IMR-90 (cell line): ENCODE measurements around the gene RHOT2.

ENCODE experiments used
- CHD1 ChIP-seq: IDR thresholded peaks from 2 replicates; pipeline ENCODE4 v1.6.1; 2012; ENCODE audit warnings: low read depth, low read length, improper control_type of control experiment
- FOS ChIP-seq: fragments of 150-350 bp; IDR thresholded peaks from 2 replicates; pipeline ENCODE4 v1.6.1; 2016; ENCODE audit warnings: low read depth, low read length
- MAZ ChIP-seq: IDR thresholded peaks from 2 replicates; pipeline ENCODE4 v1.6.1; 2012; ENCODE audit warnings: low read depth, mild to moderate bottlenecking, low read length, improper control_type of control experiment, moderate library complexity, borderline replicate concordance
- POLR2A ChIP-seq: IDR thresholded peaks from 2 replicates; pipeline ENCODE4 v1.6.1; 2012; ENCODE audit warnings: mild to moderate bottlenecking, low read depth, low read length
- RAD21 ChIP-seq: IDR thresholded peaks from 2 replicates; pipeline ENCODE4 v1.6.1; 2012; ENCODE audit warnings: low read length, improper control_type of control experiment
- SMC3 ChIP-seq: fragments of 150-350 bp; IDR thresholded peaks from 2 replicates; pipeline ENCODE4 v1.6.1; 2016; ENCODE audit warnings: low read depth, mild to moderate bottlenecking, antibody characterized with exemption, low read length, moderate library complexity
- TF ChIP-seq, protein P1 (sequence below): fragments of 150-350 bp; IDR thresholded peaks from 2 replicates; pipeline ENCODE4 v1.6.1; 2017; ENCODE audit warnings: mild to moderate bottlenecking, antibody characterized with exemption, low read length, low read depth
- TF ChIP-seq, protein P2 (sequence below): conservative IDR thresholded peaks from 2 replicates; pipeline ENCODE4 v1.5.1; 2012; ENCODE audit warnings: mild to moderate bottlenecking, low read depth, low read length, improper control_type of control experiment

GRCh38 chr16:672371-672770 is 4.4 kb downstream of the RHOT2 start:
- TF ChIP-seq POLR2A (no peak), MAZ (no peak), FOS (no peak), RAD21 (no peak), SMC3 (no peak), CHD1 (no peak)
- TF ChIP-seq, protein P1, sequence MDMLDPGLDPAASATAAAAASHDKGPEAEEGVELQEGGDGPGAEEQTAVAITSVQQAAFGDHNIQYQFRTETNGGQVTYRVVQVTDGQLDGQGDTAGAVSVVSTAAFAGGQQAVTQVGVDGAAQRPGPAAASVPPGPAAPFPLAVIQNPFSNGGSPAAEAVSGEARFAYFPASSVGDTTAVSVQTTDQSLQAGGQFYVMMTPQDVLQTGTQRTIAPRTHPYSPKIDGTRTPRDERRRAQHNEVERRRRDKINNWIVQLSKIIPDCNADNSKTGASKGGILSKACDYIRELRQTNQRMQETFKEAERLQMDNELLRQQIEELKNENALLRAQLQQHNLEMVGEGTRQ: no peak
- TF ChIP-seq, protein P2, sequence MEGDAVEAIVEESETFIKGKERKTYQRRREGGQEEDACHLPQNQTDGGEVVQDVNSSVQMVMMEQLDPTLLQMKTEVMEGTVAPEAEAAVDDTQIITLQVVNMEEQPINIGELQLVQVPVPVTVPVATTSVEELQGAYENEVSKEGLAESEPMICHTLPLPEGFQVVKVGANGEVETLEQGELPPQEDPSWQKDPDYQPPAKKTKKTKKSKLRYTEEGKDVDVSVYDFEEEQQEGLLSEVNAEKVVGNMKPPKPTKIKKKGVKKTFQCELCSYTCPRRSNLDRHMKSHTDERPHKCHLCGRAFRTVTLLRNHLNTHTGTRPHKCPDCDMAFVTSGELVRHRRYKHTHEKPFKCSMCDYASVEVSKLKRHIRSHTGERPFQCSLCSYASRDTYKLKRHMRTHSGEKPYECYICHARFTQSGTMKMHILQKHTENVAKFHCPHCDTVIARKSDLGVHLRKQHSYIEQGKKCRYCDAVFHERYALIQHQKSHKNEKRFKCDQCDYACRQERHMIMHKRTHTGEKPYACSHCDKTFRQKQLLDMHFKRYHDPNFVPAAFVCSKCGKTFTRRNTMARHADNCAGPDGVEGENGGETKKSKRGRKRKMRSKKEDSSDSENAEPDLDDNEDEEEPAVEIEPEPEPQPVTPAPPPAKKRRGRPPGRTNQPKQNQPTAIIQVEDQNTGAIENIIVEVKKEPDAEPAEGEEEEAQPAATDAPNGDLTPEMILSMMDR: no peak
